Common myeloid progenitor, CD34-positive (primary cell): ENCODE results near the gene ARPP21.
"Not testable (repeated sequence)": the region's sequence is repeated elsewhere in the genome, so short reads cannot be mapped to it uniquely, and the experiment has no call there.

Experiments
- CTCF ChIA-PET: fragments of 350-600 bp; sonication (Branson Sonifier 250); formaldehyde crosslinking; loops from one replicate; lab custom pipeline; 2021; ENCODE audit warnings: antibody characterized with exemption; lab: Charles Lee
- POLR2A ChIA-PET: fragments of 350-600 bp; sonication (Branson Sonifier 250); formaldehyde crosslinking; loops from one replicate; lab custom pipeline; 2021; ENCODE audit warnings: antibody characterized with exemption; lab: Charles Lee
- DNase-seq, 3 donors: peaks; one replicate each; pipeline versions ENCODE4 v3.0.0 to v3.0.0-alpha.2; 2013
- H3K27ac ChIP-seq, 2 experiments: 1 replicate in 1 of 2; 2 replicates in 1 of 2; pipeline ENCODE4 v1.7.0; 2013; ENCODE audit warnings: inconsistent platforms in 2 of 2, low read length in 2 of 2, mild to moderate bottlenecking in 2 of 2, low read depth in 1 of 2, moderate library complexity in 1 of 2; ENCODE audit not compliant: severe bottlenecking in 2 of 2, insufficient read depth in 1 of 2, poor library complexity in 1 of 2
- H3K27me3 ChIP-seq, 5 experiments: replicated peaks in 2 of 5; 1 replicate in 3 of 5; 2 replicates in 2 of 5; pipeline versions ENCODE4 v1.6.1 to v1.7.0; 2013; ENCODE audit warnings: low read length in 4 of 5, mild to moderate bottlenecking in 2 of 5, moderate library complexity in 2 of 5, inconsistent platforms in 1 of 5; ENCODE audit not compliant: insufficient read depth in 5 of 5, control insufficient read depth in 4 of 5
- H3K36me3 ChIP-seq, 4 experiments: 1 replicate in 2 of 4; 2 replicates in 2 of 4; pipeline versions ENCODE4 v1.6.1 to v1.7.0; 2013; ENCODE audit warnings: low read length in 3 of 4, control low read depth in 1 of 4, mild to moderate bottlenecking in 1 of 4; ENCODE audit not compliant: control insufficient read depth in 4 of 4, insufficient read depth in 4 of 4
- H3K4me1 ChIP-seq, 4 experiments: 1 replicate in 3 of 4; 2 replicates in 1 of 4; pipeline versions ENCODE4 v1.6.1 to v1.7.1; 2013; ENCODE audit warnings: low read length in 3 of 4, mild to moderate bottlenecking in 3 of 4, control low read depth in 1 of 4, inconsistent platforms in 1 of 4, moderate library complexity in 1 of 4; ENCODE audit not compliant: control insufficient read depth in 4 of 4, insufficient read depth in 4 of 4; ENCODE audit errors: control extremely low read depth in 1 of 4
- H3K4me3 ChIP-seq, 7 experiments: 1 replicate in 4 of 7; 2 replicates in 3 of 7; pipeline versions ENCODE4 v1.5.1 to v1.7.0; 2013; ENCODE audit warnings: mild to moderate bottlenecking in 7 of 7, low read length in 6 of 7, moderate library complexity in 6 of 7, inconsistent platforms in 2 of 7, low read depth in 2 of 7, control low read depth in 1 of 7; ENCODE audit not compliant: insufficient read depth in 4 of 7, control insufficient read depth in 1 of 7; ENCODE audit errors: extremely low read depth in 1 of 7
- H3K9me3 ChIP-seq, 5 experiments: 1 replicate in 4 of 5; 2 replicates in 1 of 5; pipeline versions ENCODE4 v1.6.1 to v1.7.1; 2013; ENCODE audit warnings: low read length in 4 of 5, mild to moderate bottlenecking in 2 of 5, inconsistent platforms in 1 of 5, low read depth in 1 of 5, moderate library complexity in 1 of 5; ENCODE audit not compliant: control insufficient read depth in 4 of 5, insufficient read depth in 2 of 5; ENCODE audit errors: control extremely low read depth in 1 of 5
- WGBS: methylation state at CpG from one replicate; pipeline ENCODE4 v1.1.5; 2013; ENCODE audit not compliant: insufficient coverage; 5-methylcytosine and 5-hydroxymethylcytosine counted together

Gene ARPP21

GRCh38 chr3:35601959-35602358 lies 37.4 kb upstream of the ARPP21 start:
- Histone ChIP-seq H3K9me3 (no peaks in the 10 kb centered on the region), H3K36me3 (no peaks in the 10 kb centered on the region), H3K27ac (no peak overlapping the region), H3K4me3 (no peak overlapping the region), H3K4me1 (no peaks in the 10 kb centered on the region), H3K27me3 (no peaks in the 10 kb centered on the region)
- ChIA-PET CTCF (no interaction called here), POLR2A (no interaction called here)
- no peak for DNase-seq

DNA sequence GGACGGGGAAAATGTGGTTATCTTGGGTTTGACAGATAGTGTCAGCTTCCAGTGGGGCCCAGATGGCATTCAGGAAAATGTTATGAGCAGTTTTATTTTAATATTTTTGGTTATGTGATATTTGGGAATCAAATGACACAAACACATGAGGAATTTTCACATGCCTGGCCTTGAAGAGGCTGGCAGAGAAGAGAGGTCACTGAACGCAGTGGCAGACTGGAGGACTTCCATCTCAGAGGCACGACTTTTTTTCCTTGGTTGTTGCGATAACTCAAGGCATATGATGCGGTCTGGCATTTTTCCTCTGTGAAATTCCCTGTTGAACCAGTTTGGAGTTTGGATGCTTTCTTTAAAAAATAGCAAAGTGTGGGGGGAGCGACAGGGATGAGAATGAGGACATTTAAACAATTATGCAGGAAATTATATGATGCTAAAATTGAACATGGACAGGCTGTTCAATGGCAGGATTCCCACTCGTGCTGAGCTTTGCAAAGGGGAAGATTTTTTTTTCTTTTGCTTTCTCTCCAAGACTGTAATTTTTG lies 36.9 kb upstream of the ARPP21 start:
- DNase-seq = no peak
- 95% methylated on average over 4 of the region's 7 CpGs for WGBS
- no peaks in the 10 kb centered on the region for H3K36me3 ChIP-seq
- ChIA-PET CTCF (no interaction called here), POLR2A (no interaction called here)
- no peak overlapping the region for H3K27ac ChIP-seq
- H3K9me3 ChIP-seq = no peaks in the 10 kb centered on the region
- H3K4me3 ChIP-seq = no peak overlapping the region
- no peaks in the 10 kb centered on the region for H3K4me1 ChIP-seq
- H3K27me3 ChIP-seq = no peaks in the 10 kb centered on the region

- ChIA-PET POLR2A (no interaction called here), CTCF (no interaction called here)
- H3K4me1 ChIP-seq = no peaks in the 10 kb centered on the region
- H3K36me3 ChIP-seq = no peaks in the 10 kb centered on the region
- no peak overlapping the region for H3K4me3 ChIP-seq
- H3K9me3 ChIP-seq = no peaks in the 10 kb centered on the region
- WGBS = no CpG with 5 or more reads among the region's 3 CpGs
- DNase-seq = no peak
- H3K27ac ChIP-seq = no peak overlapping the region
- no peaks in the 10 kb centered on the region for H3K27me3 ChIP-seq
Measured at GRCh38 chr3:35616346-35616745, 23.0 kb upstream of the ARPP21 start.

DNA sequence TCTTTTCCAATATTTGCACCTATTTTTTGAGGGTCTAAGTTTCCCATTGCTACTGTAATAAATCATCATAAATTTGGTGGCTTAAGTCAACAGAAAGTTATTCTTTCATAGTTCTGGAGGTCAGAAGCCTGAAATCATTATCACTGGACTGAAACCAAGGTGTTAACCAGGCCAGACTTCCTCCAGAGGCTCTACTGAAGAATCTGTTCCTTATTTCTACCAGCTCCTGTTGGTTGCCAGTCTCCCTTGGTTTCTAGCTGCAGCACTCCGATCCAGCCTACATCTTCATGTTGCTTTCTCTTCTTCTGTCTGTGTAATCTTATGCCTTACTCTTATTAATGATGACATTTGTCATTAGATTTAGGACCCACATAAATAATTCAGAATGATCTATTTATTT lies 22.0 kb upstream of the ARPP21 start:
- Histone ChIP-seq H3K27ac (no peak overlapping the region), H3K4me1 (no peaks in the 10 kb centered on the region), H3K4me3 (no peak overlapping the region), H3K27me3 (no peaks in the 10 kb centered on the region), H3K36me3 (no peaks in the 10 kb centered on the region), H3K9me3 (no peaks in the 10 kb centered on the region)
- ChIA-PET POLR2A (no interaction called here), CTCF (no interaction called here)
- WGBS = no CpG with 5 or more reads among the region's 1 CpG
- DNase-seq = no peak

DNA sequence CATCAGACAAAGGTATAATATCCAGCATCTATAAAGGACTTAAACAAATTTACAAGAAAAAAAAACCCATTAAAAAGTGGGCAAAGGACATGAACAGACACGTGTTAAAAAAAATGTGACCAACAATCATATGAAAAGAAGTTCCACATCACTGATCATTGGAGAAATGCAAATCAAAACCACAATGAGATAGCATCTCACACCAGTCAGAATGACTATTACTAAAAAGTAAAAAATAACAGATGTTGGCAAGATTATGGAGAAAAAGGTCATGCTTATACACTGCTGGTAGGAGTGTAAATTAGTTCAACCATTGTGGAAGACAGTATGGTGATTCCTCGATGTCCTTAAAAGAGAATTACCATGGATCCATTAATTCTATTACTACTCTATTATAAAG lies 19.1 kb upstream of the ARPP21 start:
- H3K4me1 ChIP-seq, H3K9me3 ChIP-seq, CTCF ChIA-PET, H3K27me3 ChIP-seq, H3K27ac ChIP-seq, H3K4me3 ChIP-seq, POLR2A ChIA-PET, H3K36me3 ChIP-seq, DNase-seq: not testable (repeated sequence)
- 100% methylated on average over 1 of the region's 2 CpGs for WGBS

- H3K4me1 ChIP-seq = no peaks in the 10 kb centered on the region
- no peak for DNase-seq
- ChIA-PET CTCF (no interaction called here), POLR2A (no interaction called here)
- H3K36me3 ChIP-seq = no peaks in the 10 kb centered on the region
- no peaks in the 10 kb centered on the region for H3K27me3 ChIP-seq
- no peak overlapping the region for H3K27ac ChIP-seq
- 100% methylated on average over 2 of the region's 2 CpGs for WGBS
- no peaks in the 10 kb centered on the region for H3K9me3 ChIP-seq
- no peak overlapping the region for H3K4me3 ChIP-seq
Measured at GRCh38 chr3:35624698-35625097, 14.6 kb upstream of the ARPP21 start.

GRCh38 chr3:35633332-35634124 lies 5.8 kb upstream of the ARPP21 start:
- Histone ChIP-seq H3K27me3 (peaks cover 4 to 14% (median 9%) of the 10 kb centered on the region in 5 experiments), H3K36me3 (no peaks in the 10 kb centered on the region), H3K4me1 (no peaks in the 10 kb centered on the region), H3K27ac (no peak overlapping the region), H3K4me3 (no peak overlapping the region), H3K9me3 (peaks cover 0 to 6% (median 0%) of the 10 kb centered on the region in 5 experiments)
- no peak for DNase-seq
- POLR2A ChIA-PET = no interaction called here
- WGBS = no CpG with 5 or more reads among the region's 4 CpGs
- CTCF ChIA-PET = interaction anchor here (1.5 kb wide), 1 partner anchor 19 kb away, joined by 3 read pairs; no protein-coding TSS in a partner anchor
